ENCODE results near the gene SVEP1.

Gene SVEP1

DNA sequence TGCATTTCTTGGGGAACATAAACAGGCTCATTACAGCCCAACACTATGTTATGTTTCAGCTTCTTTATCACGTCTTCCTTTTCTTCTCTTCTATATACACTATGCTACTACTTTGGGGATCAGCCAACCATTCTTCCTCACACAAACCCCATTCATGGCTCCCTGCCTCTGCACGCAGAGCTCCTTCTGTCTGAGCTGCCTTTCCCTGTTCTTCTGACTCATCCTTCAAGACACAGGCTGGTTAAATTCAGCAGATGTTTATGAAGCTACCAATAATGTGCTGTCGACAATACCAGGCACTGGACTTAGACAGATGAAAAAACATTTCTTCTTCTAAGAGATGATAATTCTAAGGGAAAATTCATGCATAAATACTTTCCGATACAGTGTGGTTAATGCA, 139.4 kb downstream of the SVEP1 start:
- no peak overlapping the region for H3K27ac ChIP-seq (replicated peaks; ENCODE audit: low read length)
- H3K4me2 ChIP-seq (ENCODE audit: insufficient read depth, low read length, poor library complexity, severe bottlenecking), result no peak overlapping the region
- DNase-seq (ENCODE audit: low spot score), result no peak
- no CpG with 5 or more reads among the region's 4 CpGs for WGBS, 2 donors (ENCODE audit: extremely low coverage in 2 of 2, insufficient read length in 2 of 2, insufficient replicate concordance in 1 of 2)
- H3K14ac ChIP-seq (ENCODE audit: low read length), result no peak overlapping the region
- H3K9me3 ChIP-seq (replicated peaks in 1 of 2; ENCODE audit: control insufficient read depth in 2 of 2, insufficient read depth in 1 of 2, low read depth in 1 of 2, low read length in 2 of 2), result no peaks in the 10 kb centered on the region
- no peak overlapping the region for H2AFZ ChIP-seq (ENCODE audit: low read length)
- no peaks in the 10 kb centered on the region for H3K27me3 ChIP-seq (ENCODE audit: control insufficient read depth in 3 of 3, insufficient read depth in 3 of 3, low read depth in 1 of 3, low read length in 3 of 3)
- H2AK5ac ChIP-seq (ENCODE audit: low read depth, low read length), result no peak overlapping the region
- no peak overlapping the region for H3K4me3 ChIP-seq (ENCODE audit: low read length in 2 of 2)
- H3K18ac ChIP-seq (ENCODE audit: low read length), result no peak overlapping the region
- no peak overlapping the region for H4K91ac ChIP-seq (ENCODE audit: low read depth, low read length, poor library complexity)
- no peak overlapping the region for H2BK5ac ChIP-seq (ENCODE audit: low read length)
- no peak overlapping the region for H2BK15ac ChIP-seq (ENCODE audit: low read length)
- no peak overlapping the region for H3K9ac ChIP-seq (ENCODE audit: low read depth, low read length, poor library complexity)
- H3K79me1 ChIP-seq (ENCODE audit: low read depth, low read length), result no peaks in the 10 kb centered on the region
- H3K4me1 ChIP-seq (ENCODE audit: control insufficient read depth in 2 of 2, insufficient read depth in 1 of 2, low read depth in 1 of 2, low read length in 2 of 2), result no peaks in the 10 kb centered on the region
- no peaks in the 10 kb centered on the region for H3K36me3 ChIP-seq (replicated peaks in 1 of 2; ENCODE audit: control insufficient read depth in 2 of 2, insufficient read depth in 2 of 2, low read length in 2 of 2)
- H3K4ac ChIP-seq (ENCODE audit: low read length), result no peak overlapping the region
- H3K23ac ChIP-seq (ENCODE audit: low read depth, low read length, poor library complexity), result no peak overlapping the region
- no peak overlapping the region for H4K8ac ChIP-seq (ENCODE audit: low read depth, low read length)
- no peak overlapping the region for H2BK120ac ChIP-seq (ENCODE audit: low read depth, low read length)
- H2BK12ac ChIP-seq (ENCODE audit: low read length), result no peak overlapping the region

DNA sequence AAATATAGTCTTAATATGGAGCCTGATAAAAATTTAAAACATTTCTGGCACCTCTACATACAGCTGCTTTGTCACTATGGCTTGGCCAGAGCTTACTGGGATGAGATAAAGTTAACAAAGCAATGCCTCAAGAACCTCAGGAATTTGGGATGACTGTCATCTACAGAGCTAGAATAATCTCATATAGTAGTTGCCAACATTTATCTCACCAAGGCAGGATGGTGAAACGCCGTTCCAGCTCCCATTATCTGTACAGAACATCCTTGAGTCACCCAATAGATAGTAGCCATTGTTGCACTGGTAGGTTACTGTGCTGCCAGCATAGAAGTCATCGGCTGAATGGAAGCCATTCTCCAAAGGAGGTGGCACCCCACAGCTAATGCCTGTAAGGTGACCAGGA, 147.3 kb downstream of the SVEP1 start:
- DNase-seq (ENCODE audit: low spot score), result no peak
- H3K79me1 ChIP-seq (ENCODE audit: low read depth, low read length), result no peaks in the 10 kb centered on the region
- no peak overlapping the region for H3K18ac ChIP-seq (ENCODE audit: low read length)
- H2BK15ac ChIP-seq (ENCODE audit: low read length), result no peak overlapping the region
- no peak overlapping the region for H2BK12ac ChIP-seq (ENCODE audit: low read length)
- no peak overlapping the region for H2BK120ac ChIP-seq (ENCODE audit: low read depth, low read length)
- H3K4me2 ChIP-seq (ENCODE audit: insufficient read depth, low read length, poor library complexity, severe bottlenecking), result no peak overlapping the region
- H2BK5ac ChIP-seq (ENCODE audit: low read length), result no peak overlapping the region
- no CpG with 5 or more reads among the region's 3 CpGs for WGBS, 2 donors (ENCODE audit: extremely low coverage in 2 of 2, insufficient read length in 2 of 2, insufficient replicate concordance in 1 of 2)
- no peaks in the 10 kb centered on the region for H3K9me3 ChIP-seq (replicated peaks in 1 of 2; ENCODE audit: control insufficient read depth in 2 of 2, insufficient read depth in 1 of 2, low read depth in 1 of 2, low read length in 2 of 2)
- no peak overlapping the region for H2AK5ac ChIP-seq (ENCODE audit: low read depth, low read length)
- no peak overlapping the region for H4K8ac ChIP-seq (ENCODE audit: low read depth, low read length)
- H3K23ac ChIP-seq (ENCODE audit: low read depth, low read length, poor library complexity), result no peak overlapping the region
- H3K14ac ChIP-seq (ENCODE audit: low read length), result no peak overlapping the region
- no peaks in the 10 kb centered on the region for H3K36me3 ChIP-seq (replicated peaks in 1 of 2; ENCODE audit: control insufficient read depth in 2 of 2, insufficient read depth in 2 of 2, low read length in 2 of 2)
- H3K4ac ChIP-seq (ENCODE audit: low read length), result no peak overlapping the region
- H2AFZ ChIP-seq (ENCODE audit: low read length), result no peak overlapping the region
- H3K27me3 ChIP-seq (ENCODE audit: control insufficient read depth in 3 of 3, insufficient read depth in 3 of 3, low read depth in 1 of 3, low read length in 3 of 3), result no peaks in the 10 kb centered on the region
- no peak overlapping the region for H3K4me3 ChIP-seq (ENCODE audit: low read length in 2 of 2)
- no peak overlapping the region for H3K27ac ChIP-seq (replicated peaks; ENCODE audit: low read length)
- no peak overlapping the region for H3K9ac ChIP-seq (ENCODE audit: low read depth, low read length, poor library complexity)
- no peaks in the 10 kb centered on the region for H3K4me1 ChIP-seq (ENCODE audit: control insufficient read depth in 2 of 2, insufficient read depth in 1 of 2, low read depth in 1 of 2, low read length in 2 of 2)
- no peak overlapping the region for H4K91ac ChIP-seq (ENCODE audit: low read depth, low read length, poor library complexity)

DNA sequence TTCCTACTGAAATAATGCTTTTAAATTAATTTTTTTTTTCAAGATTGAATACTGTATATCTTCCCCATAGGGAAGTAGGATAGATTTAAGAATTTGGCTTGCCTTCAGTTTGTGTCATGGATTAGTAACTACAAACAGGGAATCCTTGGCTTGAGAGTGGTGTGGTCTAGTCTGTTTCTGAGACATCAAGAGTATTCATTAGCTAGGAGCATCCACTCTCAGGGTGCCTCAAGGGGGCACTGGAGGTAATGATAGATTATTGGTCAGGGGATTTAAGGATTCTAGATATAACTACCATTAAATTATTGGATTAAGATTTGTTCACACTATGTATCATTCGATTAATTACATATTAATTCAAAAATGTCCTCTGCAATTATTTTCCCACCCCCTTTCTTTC, 150.1 kb downstream of the SVEP1 start:
- Histone ChIP-seq H3K4ac (ENCODE audit: low read length) (no peak overlapping the region), H2BK12ac (ENCODE audit: low read length) (no peak overlapping the region), H3K4me2 (ENCODE audit: insufficient read depth, low read length, poor library complexity, severe bottlenecking) (no peak overlapping the region), H4K8ac (ENCODE audit: low read depth, low read length) (no peak overlapping the region), H2AK5ac (ENCODE audit: low read depth, low read length) (no peak overlapping the region), H3K9ac (ENCODE audit: low read depth, low read length, poor library complexity) (no peak overlapping the region), H3K4me1 (ENCODE audit: control insufficient read depth in 2 of 2, insufficient read depth in 1 of 2, low read depth in 1 of 2, low read length in 2 of 2) (no peaks in the 10 kb centered on the region), H3K27me3 (ENCODE audit: control insufficient read depth in 3 of 3, insufficient read depth in 3 of 3, low read depth in 1 of 3, low read length in 3 of 3) (no peaks in the 10 kb centered on the region), H3K9me3 (replicated peaks in 1 of 2; ENCODE audit: control insufficient read depth in 2 of 2, insufficient read depth in 1 of 2, low read depth in 1 of 2, low read length in 2 of 2) (no peaks in the 10 kb centered on the region), H3K27ac (replicated peaks; ENCODE audit: low read length) (no peak overlapping the region), H3K14ac (ENCODE audit: low read length) (no peak overlapping the region), H2BK15ac (ENCODE audit: low read length) (no peak overlapping the region), H4K91ac (ENCODE audit: low read depth, low read length, poor library complexity) (no peak overlapping the region), H3K4me3 (ENCODE audit: low read length in 2 of 2) (no peak overlapping the region), H3K36me3 (replicated peaks in 1 of 2; ENCODE audit: control insufficient read depth in 2 of 2, insufficient read depth in 2 of 2, low read length in 2 of 2) (no peaks in the 10 kb centered on the region), H2BK120ac (ENCODE audit: low read depth, low read length) (no peak overlapping the region), H3K23ac (ENCODE audit: low read depth, low read length, poor library complexity) (no peak overlapping the region), H2AFZ (ENCODE audit: low read length) (no peak overlapping the region), H2BK5ac (ENCODE audit: low read length) (no peak overlapping the region), H3K79me1 (ENCODE audit: low read depth, low read length) (no peaks in the 10 kb centered on the region), H3K18ac (ENCODE audit: low read length) (no peak overlapping the region)
- no peak for DNase-seq (ENCODE audit: low spot score)
- WGBS, 2 donors (ENCODE audit: extremely low coverage in 2 of 2, insufficient read length in 2 of 2, insufficient replicate concordance in 1 of 2), result no CpG with 5 or more reads among the region's 1 CpG

DNA sequence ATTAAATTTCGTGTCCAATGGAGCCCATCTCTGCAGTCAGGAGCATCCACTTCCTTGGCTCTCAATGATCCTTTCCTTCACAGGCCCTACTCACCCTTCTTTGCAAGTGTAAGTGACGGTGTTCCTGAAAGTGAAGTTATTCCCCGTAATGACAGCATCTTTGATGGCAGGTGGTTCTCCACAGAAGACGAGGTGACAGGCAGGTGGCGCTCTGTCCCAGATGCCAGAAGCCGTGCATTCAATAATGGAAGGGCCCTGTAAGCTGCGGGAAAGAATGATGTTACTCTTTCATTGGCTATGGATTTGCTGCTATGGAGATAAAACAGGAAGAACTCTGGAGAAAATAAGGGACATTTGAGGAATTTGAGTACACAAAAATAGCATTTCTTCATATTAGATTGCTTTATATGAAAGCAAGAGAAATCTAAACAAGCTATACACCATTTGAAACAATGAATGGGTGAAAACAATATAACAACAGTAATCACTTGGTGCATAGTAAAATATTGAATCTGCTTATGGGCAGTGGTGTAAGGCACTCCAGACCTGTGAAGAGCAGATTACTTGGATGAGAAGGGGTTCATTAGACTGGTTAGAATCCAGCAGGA, 151.9 kb downstream of the SVEP1 start:
- peak overlapping the region; percentile 17 for H2AFZ ChIP-seq (ENCODE audit: low read length)
- H3K18ac ChIP-seq (ENCODE audit: low read length), result no peak overlapping the region
- no peak overlapping the region for H3K27ac ChIP-seq (replicated peaks; ENCODE audit: low read length)
- H3K23ac ChIP-seq (ENCODE audit: low read depth, low read length, poor library complexity), result no peak overlapping the region
- no peak overlapping the region for H4K91ac ChIP-seq (ENCODE audit: low read depth, low read length, poor library complexity)
- no peaks in the 10 kb centered on the region for H3K4me1 ChIP-seq (ENCODE audit: control insufficient read depth in 2 of 2, insufficient read depth in 1 of 2, low read depth in 1 of 2, low read length in 2 of 2)
- H2BK12ac ChIP-seq (ENCODE audit: low read length), result no peak overlapping the region
- no peak overlapping the region for H3K4me3 ChIP-seq (ENCODE audit: low read length in 2 of 2)
- no peaks in the 10 kb centered on the region for H3K27me3 ChIP-seq (ENCODE audit: control insufficient read depth in 3 of 3, insufficient read depth in 3 of 3, low read depth in 1 of 3, low read length in 3 of 3)
- no peaks in the 10 kb centered on the region for H3K79me1 ChIP-seq (ENCODE audit: low read depth, low read length)
- no peak overlapping the region for H3K4ac ChIP-seq (ENCODE audit: low read length)
- H2BK15ac ChIP-seq (ENCODE audit: low read length), result no peak overlapping the region
- no peak overlapping the region for H2BK5ac ChIP-seq (ENCODE audit: low read length)
- H3K9me3 ChIP-seq (replicated peaks in 1 of 2; ENCODE audit: control insufficient read depth in 2 of 2, insufficient read depth in 1 of 2, low read depth in 1 of 2, low read length in 2 of 2), result no peaks in the 10 kb centered on the region
- H4K8ac ChIP-seq (ENCODE audit: low read depth, low read length), result no peak overlapping the region
- no peak overlapping the region for H3K4me2 ChIP-seq (ENCODE audit: insufficient read depth, low read length, poor library complexity, severe bottlenecking)
- H2BK120ac ChIP-seq (ENCODE audit: low read depth, low read length), result no peak overlapping the region
- DNase-seq (ENCODE audit: low spot score), result peak; percentile 29
- no peak overlapping the region for H2AK5ac ChIP-seq (ENCODE audit: low read depth, low read length)
- H3K14ac ChIP-seq (ENCODE audit: low read length), result no peak overlapping the region
- no peaks in the 10 kb centered on the region for H3K36me3 ChIP-seq (replicated peaks in 1 of 2; ENCODE audit: control insufficient read depth in 2 of 2, insufficient read depth in 2 of 2, low read length in 2 of 2)
- no peak overlapping the region for H3K9ac ChIP-seq (ENCODE audit: low read depth, low read length, poor library complexity)
- no CpG with 5 or more reads among the region's 7 CpGs for WGBS, 2 donors (ENCODE audit: extremely low coverage in 2 of 2, insufficient read length in 2 of 2, insufficient replicate concordance in 1 of 2)
